GM12865 (cell line): Measurements from ENCODE around the gene TOMM40L.
"Not testable (repeated sequence)": the region's sequence is repeated elsewhere in the genome, so short reads cannot be mapped to it uniquely, and the experiment has no call there.

Experiments used
- DNase-seq: peaks from one replicate; pipeline ENCODE4 v3.0.0; 2010; ENCODE audit warnings: low read depth
- H3K4me3 ChIP-seq: 2 replicates; pipeline ENCODE4 v1.5.1; 2011; ENCODE audit warnings: mild to moderate bottlenecking, low read depth, low read length, control low read depth
- TF ChIP-seq, protein P1 (sequence below): IDR thresholded peaks from 2 replicates; pipeline ENCODE4 v1.5.1; 2011; ENCODE audit warnings: low read length, control low read depth, low read depth, inconsistent platforms; ENCODE audit not compliant: insufficient read depth; ENCODE audit errors: missing control alignments

The TOMM40L gene

DNA sequence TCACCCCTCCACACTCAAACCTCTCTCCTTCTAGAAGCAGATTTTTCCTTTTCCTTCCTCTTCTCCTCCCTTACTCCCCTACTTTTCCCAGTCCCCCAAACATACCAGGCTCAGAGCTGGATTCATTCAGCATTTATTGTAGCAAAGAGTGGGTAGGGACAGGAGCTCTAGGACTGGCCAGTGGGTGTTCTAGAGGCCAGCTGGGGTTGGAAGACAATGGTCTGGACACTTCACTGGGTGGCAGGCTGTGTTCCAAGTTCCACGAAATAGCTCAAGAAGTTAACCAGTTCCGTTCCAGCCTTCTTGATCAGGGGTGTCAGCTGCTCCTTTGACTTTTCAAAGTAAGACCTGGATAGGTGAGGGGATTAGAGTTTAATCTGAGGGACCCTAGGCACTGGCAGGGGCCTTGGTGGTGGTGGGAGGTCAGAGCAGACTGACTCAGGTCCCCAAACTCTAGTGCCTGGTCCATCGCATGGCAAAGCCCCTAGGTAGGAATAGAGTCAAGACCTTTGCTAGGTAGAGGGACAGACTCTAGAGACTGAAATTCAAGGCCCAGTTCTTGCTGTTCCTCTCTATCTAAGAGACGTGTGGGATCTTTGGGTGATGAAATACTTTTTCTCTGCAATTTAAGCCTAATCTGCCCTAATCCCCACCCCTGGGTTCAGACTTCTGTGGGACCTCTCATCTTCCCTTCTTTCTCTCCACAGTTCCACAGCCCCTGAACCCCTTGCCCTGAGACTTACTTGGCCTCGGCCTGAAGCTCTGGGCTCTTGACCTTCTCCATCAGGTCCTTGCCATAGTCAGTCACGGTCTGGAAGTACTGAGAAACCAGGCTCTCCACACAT, 3.5 kb upstream of the TOMM40L start:
- no peak overlapping the region for H3K4me3 ChIP-seq
- TF ChIP-seq, protein P1, sequence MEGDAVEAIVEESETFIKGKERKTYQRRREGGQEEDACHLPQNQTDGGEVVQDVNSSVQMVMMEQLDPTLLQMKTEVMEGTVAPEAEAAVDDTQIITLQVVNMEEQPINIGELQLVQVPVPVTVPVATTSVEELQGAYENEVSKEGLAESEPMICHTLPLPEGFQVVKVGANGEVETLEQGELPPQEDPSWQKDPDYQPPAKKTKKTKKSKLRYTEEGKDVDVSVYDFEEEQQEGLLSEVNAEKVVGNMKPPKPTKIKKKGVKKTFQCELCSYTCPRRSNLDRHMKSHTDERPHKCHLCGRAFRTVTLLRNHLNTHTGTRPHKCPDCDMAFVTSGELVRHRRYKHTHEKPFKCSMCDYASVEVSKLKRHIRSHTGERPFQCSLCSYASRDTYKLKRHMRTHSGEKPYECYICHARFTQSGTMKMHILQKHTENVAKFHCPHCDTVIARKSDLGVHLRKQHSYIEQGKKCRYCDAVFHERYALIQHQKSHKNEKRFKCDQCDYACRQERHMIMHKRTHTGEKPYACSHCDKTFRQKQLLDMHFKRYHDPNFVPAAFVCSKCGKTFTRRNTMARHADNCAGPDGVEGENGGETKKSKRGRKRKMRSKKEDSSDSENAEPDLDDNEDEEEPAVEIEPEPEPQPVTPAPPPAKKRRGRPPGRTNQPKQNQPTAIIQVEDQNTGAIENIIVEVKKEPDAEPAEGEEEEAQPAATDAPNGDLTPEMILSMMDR, result no peak
- DNase-seq, result no peak

DNA sequence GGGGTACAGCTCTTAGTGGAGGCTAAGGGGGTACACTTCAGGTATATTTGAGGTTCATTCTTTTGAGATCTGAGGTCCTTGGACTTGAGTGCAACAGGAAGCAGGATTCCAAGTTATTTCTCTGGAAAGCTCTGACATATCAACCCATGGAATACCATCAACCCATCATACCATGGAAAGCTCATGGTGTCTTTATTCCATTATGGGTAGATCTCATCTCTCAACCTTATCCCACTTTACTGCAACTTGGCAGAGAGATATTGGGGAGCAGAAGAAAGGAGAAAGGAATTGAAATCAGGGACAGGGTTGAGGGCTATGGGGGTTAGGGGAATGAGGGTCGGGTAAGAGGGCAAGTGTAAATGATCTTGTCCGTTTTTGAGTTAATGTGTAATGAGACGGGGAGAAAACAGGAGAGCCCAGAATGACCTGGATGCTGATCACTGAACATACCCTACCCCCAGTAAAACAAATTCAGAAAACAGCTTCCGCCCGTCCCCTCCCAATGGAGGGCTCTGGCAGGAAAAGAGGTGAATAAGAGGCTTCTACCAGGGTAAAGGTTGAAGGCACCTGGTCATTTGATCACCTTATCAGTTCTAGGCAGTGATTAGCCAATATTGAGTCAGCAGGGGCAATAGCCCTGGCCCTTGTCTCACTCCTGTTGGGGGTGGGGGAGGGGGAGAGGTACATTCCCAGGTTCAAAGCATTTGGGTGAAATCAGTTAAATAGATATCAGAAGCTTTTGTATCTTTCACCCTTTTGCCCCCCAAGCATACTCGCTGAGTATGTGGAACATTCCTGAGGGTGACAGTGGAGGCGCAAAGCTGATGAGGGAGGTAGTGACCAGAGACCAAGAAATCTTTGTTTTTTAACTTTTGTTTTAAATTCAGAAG, 1.8 kb upstream of the TOMM40L start:
- TF ChIP-seq, protein P1, result no peak
- DNase-seq, result no peak

DNA sequence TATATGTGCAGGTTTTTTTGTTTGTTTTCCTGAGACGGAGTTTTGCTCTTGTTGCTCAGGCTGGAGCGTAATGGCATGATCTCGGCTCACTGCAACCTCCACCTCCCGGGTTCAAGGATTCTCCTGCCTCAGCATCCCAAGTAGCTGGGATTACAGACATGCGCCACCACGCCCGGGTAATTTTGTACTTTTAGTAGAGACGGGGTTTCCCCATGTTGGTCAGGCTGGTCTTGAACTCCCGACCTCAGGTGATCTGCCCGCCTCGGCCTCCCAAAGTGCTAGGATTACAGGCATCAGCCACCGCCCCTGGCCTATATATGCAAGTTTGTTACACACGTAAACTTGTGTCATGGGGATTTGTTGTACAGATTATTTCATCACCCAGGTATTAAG, 1.2 kb upstream of the TOMM40L start:
- DNase-seq, H3K4me3 ChIP-seq: not testable (repeated sequence)

More for the DNA sequence above, 1.8 kb upstream of the TOMM40L start:
- H3K4me3 ChIP-seq, result no peak overlapping the region

DNA sequence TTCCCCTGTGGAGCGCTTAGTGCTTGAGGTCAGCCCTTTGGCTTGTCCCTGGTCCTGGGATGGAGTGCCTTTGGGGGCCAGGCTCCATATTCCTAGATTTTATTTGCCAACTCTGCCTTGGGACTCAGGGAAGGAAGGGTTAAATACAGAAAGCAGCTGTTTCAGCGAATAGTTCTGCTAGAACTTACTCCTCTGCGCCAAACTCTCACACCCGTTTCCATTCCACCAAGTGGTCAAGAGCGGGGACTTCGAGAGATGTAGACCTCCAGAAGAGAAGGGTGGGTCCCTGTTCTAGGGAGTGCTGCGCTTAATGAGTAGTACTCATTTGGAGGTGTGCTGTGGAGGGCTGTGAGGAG, 704 bp upstream of the TOMM40L start:
- TF ChIP-seq, protein P1, result no peak
- no peak for DNase-seq
- no peak overlapping the region for H3K4me3 ChIP-seq

DNA sequence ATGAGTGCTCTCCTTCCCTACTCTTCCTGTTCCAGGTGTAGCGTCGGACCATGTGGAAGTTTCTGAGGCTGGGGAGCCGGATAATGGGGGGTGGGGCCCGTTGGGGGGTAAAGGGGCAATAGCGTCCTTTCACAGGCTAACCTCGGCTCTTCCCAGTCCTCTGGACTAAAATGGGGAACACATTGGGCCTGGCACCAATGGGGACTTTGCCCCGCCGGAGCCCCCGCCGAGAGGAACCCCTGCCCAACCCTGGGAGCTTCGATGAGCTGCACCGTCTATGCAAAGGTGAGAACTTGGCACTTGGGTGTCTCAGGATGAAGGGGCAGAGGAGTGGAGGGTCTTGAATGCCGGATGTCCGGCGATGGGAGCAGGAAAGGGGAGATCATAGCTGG, 456 bp downstream of the TOMM40L start:
- DNase-seq, result peak; percentile 32
- TF ChIP-seq, protein P1, result no peak
- peak overlapping the region; percentile 63 for H3K4me3 ChIP-seq

DNA sequence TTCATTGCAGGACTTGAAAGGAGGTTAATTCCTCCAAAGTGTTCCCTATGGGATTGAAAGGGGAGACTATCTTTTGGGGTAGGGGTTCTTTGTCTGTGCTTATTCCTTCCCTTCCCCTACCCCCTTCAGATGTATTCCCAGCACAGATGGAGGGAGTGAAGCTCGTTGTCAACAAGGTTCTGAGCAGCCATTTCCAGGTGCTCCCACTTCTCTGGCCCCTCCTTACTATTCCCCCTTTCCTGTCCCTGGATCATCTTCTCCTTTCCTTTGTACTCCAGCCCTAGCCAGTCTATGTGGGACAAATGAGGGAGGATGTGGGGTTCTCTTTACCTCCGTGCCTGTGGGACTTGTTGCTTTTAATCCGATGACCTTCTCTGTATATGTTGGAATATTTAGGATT, 899 bp downstream of the TOMM40L start:
- DNase-seq, result no peak
- TF ChIP-seq, protein P1, result no peak
- H3K4me3 ChIP-seq, result peak overlapping the region; percentile 63

DNA sequence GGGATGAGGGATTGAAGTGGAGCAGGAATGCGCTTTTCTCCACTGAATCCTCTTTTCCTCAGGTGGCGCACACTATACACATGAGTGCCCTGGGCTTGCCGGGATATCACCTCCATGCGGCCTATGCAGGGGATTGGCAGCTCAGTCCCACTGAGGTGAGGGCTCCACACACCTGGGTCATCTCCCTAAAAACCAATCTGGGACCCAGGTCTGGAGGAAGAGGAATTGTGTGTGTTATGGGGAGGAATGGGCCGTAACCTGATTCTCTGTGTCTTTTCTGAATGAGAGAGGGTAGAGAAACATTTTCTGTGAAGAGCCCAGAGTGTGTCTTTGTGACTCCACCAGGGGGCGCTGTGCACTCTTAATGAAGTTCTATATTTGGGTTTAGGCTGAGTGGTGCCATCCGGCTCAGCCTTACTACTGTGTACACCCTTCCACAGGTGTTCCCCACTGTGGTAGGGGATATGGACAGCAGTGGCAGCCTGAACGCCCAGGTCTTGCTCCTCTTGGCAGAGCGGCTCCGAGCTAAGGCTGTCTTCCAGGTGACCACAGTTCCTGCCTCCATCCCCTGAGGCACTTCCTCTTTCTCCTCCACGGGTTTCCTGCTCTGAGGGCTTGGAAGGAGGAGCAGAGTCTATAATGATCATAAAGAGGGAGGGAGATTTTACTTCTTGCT, 1.5 kb downstream of the TOMM40L start:
- peak overlapping the region; percentile 63 for H3K4me3 ChIP-seq
- TF ChIP-seq, protein P1, result peak; percentile 79
- peak; percentile 92 for DNase-seq
